IPS-15b (cell line): Measurements from ENCODE around the gene PRKCE.

Experiments used
- H3K27me3 ChIP-seq: one replicate; pipeline ENCODE4 v1.6.1; 2013; ENCODE audit warnings: low read length; ENCODE audit not compliant: control insufficient read depth, insufficient read depth
- H3K36me3 ChIP-seq: one replicate; pipeline ENCODE4 v1.6.1; 2013; ENCODE audit warnings: low read length; ENCODE audit not compliant: control insufficient read depth, insufficient read depth
- H3K4me1 ChIP-seq: one replicate; pipeline ENCODE4 v1.6.1; 2013; ENCODE audit warnings: mild to moderate bottlenecking, low read length; ENCODE audit not compliant: control insufficient read depth, insufficient read depth
- H3K4me3 ChIP-seq: one replicate; pipeline ENCODE4 v1.5.1; 2013; ENCODE audit warnings: low read depth, low read length
- H3K9ac ChIP-seq: one replicate; pipeline ENCODE4 v1.6.1; 2013; ENCODE audit warnings: low read depth, mild to moderate bottlenecking, low read length
- H3K9me3 ChIP-seq: one replicate; pipeline ENCODE4 v1.6.1; 2013; ENCODE audit warnings: mild to moderate bottlenecking, low read length; ENCODE audit not compliant: control insufficient read depth, insufficient read depth

The PRKCE gene

GRCh38 chr2:45874344-45874743 lies 222.9 kb downstream of the PRKCE start:
- Histone ChIP-seq H3K27me3 (no peaks in the 10 kb centered on the region), H3K4me1 (no peaks in the 10 kb centered on the region), H3K4me3 (no peak overlapping the region), H3K9ac (no peak overlapping the region), H3K36me3 (no peaks in the 10 kb centered on the region), H3K9me3 (no peaks in the 10 kb centered on the region)

- no peaks in the 10 kb centered on the region for H3K9me3 ChIP-seq
- H3K9ac ChIP-seq, result no peak overlapping the region
- no peaks in the 10 kb centered on the region for H3K4me1 ChIP-seq
- no peaks in the 10 kb centered on the region for H3K36me3 ChIP-seq
- no peaks in the 10 kb centered on the region for H3K27me3 ChIP-seq
- no peak overlapping the region for H3K4me3 ChIP-seq
Measured at GRCh38 chr2:45876611-45877010, 225.1 kb downstream of the PRKCE start.

GRCh38 chr2:45879406-45879805 lies 227.9 kb downstream of the PRKCE start:
- Histone ChIP-seq H3K4me1 (no peaks in the 10 kb centered on the region), H3K36me3 (no peaks in the 10 kb centered on the region), H3K9me3 (no peaks in the 10 kb centered on the region)

GRCh38 chr2:45879936-45880335 lies 228.5 kb downstream of the PRKCE start:
- Histone ChIP-seq H3K27me3 (no peaks in the 10 kb centered on the region), H3K4me1 (no peaks in the 10 kb centered on the region), H3K36me3 (no peaks in the 10 kb centered on the region), H3K9ac (no peak overlapping the region), H3K4me3 (no peak overlapping the region), H3K9me3 (no peaks in the 10 kb centered on the region)

More at GRCh38 chr2:45879406-45879805, 227.9 kb downstream of the PRKCE start:
- no peak overlapping the region for H3K9ac ChIP-seq
- H3K27me3 ChIP-seq, result no peaks in the 10 kb centered on the region
- H3K4me3 ChIP-seq, result no peak overlapping the region

- Histone ChIP-seq H3K9ac (no peak overlapping the region), H3K4me1 (no peaks in the 10 kb centered on the region), H3K27me3 (no peaks in the 10 kb centered on the region), H3K9me3 (no peaks in the 10 kb centered on the region), H3K36me3 (no peaks in the 10 kb centered on the region), H3K4me3 (no peak overlapping the region)
Measured at GRCh38 chr2:45881970-45882581, 230.6 kb downstream of the PRKCE start.

GRCh38 chr2:45882707-45883602 lies 231.5 kb downstream of the PRKCE start:
- Histone ChIP-seq H3K4me1 (no peaks in the 10 kb centered on the region), H3K9me3 (no peaks in the 10 kb centered on the region), H3K4me3 (no peak overlapping the region), H3K27me3 (no peaks in the 10 kb centered on the region), H3K9ac (no peak overlapping the region), H3K36me3 (no peaks in the 10 kb centered on the region)

- H3K4me3 ChIP-seq, result no peak overlapping the region
- no peaks in the 10 kb centered on the region for H3K9me3 ChIP-seq
- H3K9ac ChIP-seq, result no peak overlapping the region
- no peaks in the 10 kb centered on the region for H3K4me1 ChIP-seq
- no peaks in the 10 kb centered on the region for H3K27me3 ChIP-seq
- H3K36me3 ChIP-seq, result no peaks in the 10 kb centered on the region
Measured at GRCh38 chr2:45883603-45884000, 232.1 kb downstream of the PRKCE start.

GRCh38 chr2:45884126-45884525 lies 232.7 kb downstream of the PRKCE start:
- no peaks in the 10 kb centered on the region for H3K27me3 ChIP-seq
- H3K9ac ChIP-seq, result no peak overlapping the region
- no peaks in the 10 kb centered on the region for H3K9me3 ChIP-seq
- H3K4me1 ChIP-seq, result no peaks in the 10 kb centered on the region
- no peaks in the 10 kb centered on the region for H3K36me3 ChIP-seq
- no peak overlapping the region for H3K4me3 ChIP-seq

- H3K4me3 ChIP-seq, result no peak overlapping the region
- H3K9me3 ChIP-seq, result no peaks in the 10 kb centered on the region
- no peaks in the 10 kb centered on the region for H3K4me1 ChIP-seq
- no peak overlapping the region for H3K9ac ChIP-seq
- H3K27me3 ChIP-seq, result no peaks in the 10 kb centered on the region
- H3K36me3 ChIP-seq, result no peaks in the 10 kb centered on the region
Measured at GRCh38 chr2:45885171-45885621, 233.7 kb downstream of the PRKCE start.

GRCh38 chr2:45886171-45886663 lies 234.7 kb downstream of the PRKCE start:
- Histone ChIP-seq H3K27me3 (no peaks in the 10 kb centered on the region), H3K9me3 (no peaks in the 10 kb centered on the region), H3K4me1 (no peaks in the 10 kb centered on the region), H3K36me3 (no peaks in the 10 kb centered on the region), H3K4me3 (no peak overlapping the region), H3K9ac (no peak overlapping the region)

GRCh38 chr2:45888167-45888566 lies 236.7 kb downstream of the PRKCE start:
- H3K27me3 ChIP-seq, result no peaks in the 10 kb centered on the region
- H3K4me3 ChIP-seq, result no peak overlapping the region
- H3K9me3 ChIP-seq, result no peaks in the 10 kb centered on the region
- no peak overlapping the region for H3K9ac ChIP-seq
- H3K36me3 ChIP-seq, result no peaks in the 10 kb centered on the region
- no peaks in the 10 kb centered on the region for H3K4me1 ChIP-seq

- H3K4me3 ChIP-seq, result no peak overlapping the region
- no peaks in the 10 kb centered on the region for H3K27me3 ChIP-seq
- no peaks in the 10 kb centered on the region for H3K4me1 ChIP-seq
- H3K36me3 ChIP-seq, result no peaks in the 10 kb centered on the region
- H3K9ac ChIP-seq, result no peak overlapping the region
- no peaks in the 10 kb centered on the region for H3K9me3 ChIP-seq
Measured at GRCh38 chr2:45888641-45889040, 237.2 kb downstream of the PRKCE start.
